ENCODE measurements around the gene PDZRN4.

DNA sequence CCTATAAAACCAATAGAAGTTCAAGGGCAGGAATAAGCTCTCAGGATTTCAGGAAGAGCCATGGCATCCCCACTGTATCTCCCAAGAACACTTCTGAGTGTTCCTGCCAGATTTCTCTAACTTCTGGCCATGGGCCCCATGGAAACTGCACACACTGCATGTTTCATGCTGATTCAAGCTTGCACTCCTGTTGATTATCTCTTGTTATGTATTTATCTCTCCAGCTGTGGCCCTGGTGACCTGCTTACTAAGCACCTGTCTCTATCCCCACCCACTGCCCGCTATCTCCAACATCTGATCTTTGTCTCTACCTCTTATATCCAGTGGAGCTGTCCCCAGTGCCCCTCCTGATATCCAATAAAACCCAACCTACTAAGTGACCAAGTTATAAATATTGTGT lies 285.3 kb downstream of the PDZRN4 start:
- TF ChIP-seq POLR2AphosphoS5 (IDR thresholded peaks at IDR 0.05; ENCODE audit: low read depth, low read length) = no peak
- TF ChIP-seq, protein P1, sequence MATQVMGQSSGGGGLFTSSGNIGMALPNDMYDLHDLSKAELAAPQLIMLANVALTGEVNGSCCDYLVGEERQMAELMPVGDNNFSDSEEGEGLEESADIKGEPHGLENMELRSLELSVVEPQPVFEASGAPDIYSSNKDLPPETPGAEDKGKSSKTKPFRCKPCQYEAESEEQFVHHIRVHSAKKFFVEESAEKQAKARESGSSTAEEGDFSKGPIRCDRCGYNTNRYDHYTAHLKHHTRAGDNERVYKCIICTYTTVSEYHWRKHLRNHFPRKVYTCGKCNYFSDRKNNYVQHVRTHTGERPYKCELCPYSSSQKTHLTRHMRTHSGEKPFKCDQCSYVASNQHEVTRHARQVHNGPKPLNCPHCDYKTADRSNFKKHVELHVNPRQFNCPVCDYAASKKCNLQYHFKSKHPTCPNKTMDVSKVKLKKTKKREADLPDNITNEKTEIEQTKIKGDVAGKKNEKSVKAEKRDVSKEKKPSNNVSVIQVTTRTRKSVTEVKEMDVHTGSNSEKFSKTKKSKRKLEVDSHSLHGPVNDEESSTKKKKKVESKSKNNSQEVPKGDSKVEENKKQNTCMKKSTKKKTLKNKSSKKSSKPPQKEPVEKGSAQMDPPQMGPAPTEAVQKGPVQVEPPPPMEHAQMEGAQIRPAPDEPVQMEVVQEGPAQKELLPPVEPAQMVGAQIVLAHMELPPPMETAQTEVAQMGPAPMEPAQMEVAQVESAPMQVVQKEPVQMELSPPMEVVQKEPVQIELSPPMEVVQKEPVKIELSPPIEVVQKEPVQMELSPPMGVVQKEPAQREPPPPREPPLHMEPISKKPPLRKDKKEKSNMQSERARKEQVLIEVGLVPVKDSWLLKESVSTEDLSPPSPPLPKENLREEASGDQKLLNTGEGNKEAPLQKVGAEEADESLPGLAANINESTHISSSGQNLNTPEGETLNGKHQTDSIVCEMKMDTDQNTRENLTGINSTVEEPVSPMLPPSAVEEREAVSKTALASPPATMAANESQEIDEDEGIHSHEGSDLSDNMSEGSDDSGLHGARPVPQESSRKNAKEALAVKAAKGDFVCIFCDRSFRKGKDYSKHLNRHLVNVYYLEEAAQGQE (IDR thresholded peaks at IDR 0.05; ENCODE audit: insufficient read depth in 1 of 2, low read depth in 2 of 2, low read length in 2 of 2) = no peak
- TF ChIP-seq TAF1 (IDR thresholded peaks at IDR 0.05; ENCODE audit: borderline replicate concordance, insufficient read depth, low read length) = no peak

Data from PFSK-1 (cell line).